HepG2 (cell line): ENCODE measurements around the gene RMI1. TPM values are rescaled to one million over a fixed set of nuclear protein-coding genes. Genes with fewer than 3 reads are reported as not detected.

ENCODE experiments used
- NR0B2 ChIP-seq: sonication (generic); formaldehyde crosslinking; IDR thresholded peaks from 2 replicates; pipeline ENCODE4 v1.4.0; 2020; ENCODE audit warnings: mild to moderate bottlenecking, missing genetic modification reagents
- POLR2AphosphoS5 ChIP-seq: IDR thresholded peaks from 2 replicates; pipeline ENCODE4 v1.6.1; 2012; ENCODE audit warnings: low read depth, low read length
- PRPF4 ChIP-seq: fragments of 200-400 bp; formaldehyde crosslinking; IDR thresholded peaks from 2 replicates; pipeline ENCODE4 v1.6.1; 2016; ENCODE audit warnings: low read length, low read depth; ENCODE audit not compliant: poor library complexity, severe bottlenecking
- THAP8 ChIP-seq: sonication (generic); formaldehyde crosslinking; IDR thresholded peaks from 2 replicates; pipeline ENCODE4 v1.5.1; 2020; ENCODE audit warnings: missing genetic modification reagents, mild to moderate bottlenecking, borderline replicate concordance
- THAP9 ChIP-seq: sonication (generic); formaldehyde crosslinking; IDR thresholded peaks from 2 replicates; pipeline ENCODE4; 2020; ENCODE audit warnings: missing genetic modification reagents, mild to moderate bottlenecking, borderline replicate concordance
- ZBTB33 ChIP-seq: sonication (generic); formaldehyde crosslinking; IDR thresholded peaks from 2 replicates; pipeline ENCODE4 v1.4.0; 2020; ENCODE audit warnings: missing genetic modification reagents
- ZNF296 ChIP-seq: sonication (generic); formaldehyde crosslinking; conservative IDR thresholded peaks from 2 replicates; pipeline ENCODE4 v1.5.0; 2020; ENCODE audit warnings: mild to moderate bottlenecking, missing genetic modification reagents
- ZNF383 ChIP-seq: sonication (generic); formaldehyde crosslinking; IDR thresholded peaks from 2 replicates; pipeline ENCODE4 v1.4.0; 2020; ENCODE audit warnings: missing genetic modification reagents, mild to moderate bottlenecking, borderline replicate concordance
- ZNF558 ChIP-seq: sonication (generic); formaldehyde crosslinking; IDR thresholded peaks from 2 replicates; pipeline ENCODE4 v1.9.0; 2022; ENCODE audit warnings: mild to moderate bottlenecking, missing genetic modification reagents, borderline replicate concordance
- ZNF766 ChIP-seq: sonication (generic); formaldehyde crosslinking; IDR thresholded peaks from 2 replicates; pipeline ENCODE4 v1.5.0; 2020; ENCODE audit warnings: missing genetic modification reagents, borderline replicate concordance
- polyA plus RNA-seq, 8 experiments: library from polyadenylated mRNA; depleted of rRNA in 3 of 8; stranded (reverse) in 7 of 8; unstranded in 1 of 8; fragments of >200 nt; fragmentation: Illumina TruSeq in 4 of 8; extraction: Trizol in 4 of 8; gene quantifications; 2 replicates each; pipeline versions ENCODE4 v1.2.1 to v1.2.3, GENCODE V29; 2011 to 2016; ENCODE audit warnings: low read depth in 4 of 8, missing spikeins in 1 of 8, mixed read lengths in 1 of 8; ENCODE audit not compliant: insufficient read depth in 1 of 8
- total RNA-seq, 5 experiments: library from RNA; depleted of rRNA; stranded (reverse); fragments of >200 nt; fragmentation: Illumina TruSeq; extraction: Trizol; gene quantifications; 2 replicates each; pipeline ENCODE4 v1.2.3, GENCODE V29; 2016; ENCODE audit warnings: low read depth in 1 of 5
- TF ChIP-seq, protein P1 (sequence below): sonication (generic); formaldehyde crosslinking; IDR thresholded peaks from 2 replicates; pipeline ENCODE4 v1.4.0; 2020; ENCODE audit warnings: mild to moderate bottlenecking, missing genetic modification reagents
- TF ChIP-seq, protein P2 (sequence below): sonication (generic); formaldehyde crosslinking; IDR thresholded peaks from 2 replicates; pipeline ENCODE4 v1.4.0; 2020; ENCODE audit warnings: missing genetic modification reagents

Gene RMI1
- total and polyA plus RNA-seq, 2 of the 13 experiments (the other 11 are each of a cell fraction or from before 2014, with no cell fraction given) = 0.54 to 3.7 TPM

DNA sequence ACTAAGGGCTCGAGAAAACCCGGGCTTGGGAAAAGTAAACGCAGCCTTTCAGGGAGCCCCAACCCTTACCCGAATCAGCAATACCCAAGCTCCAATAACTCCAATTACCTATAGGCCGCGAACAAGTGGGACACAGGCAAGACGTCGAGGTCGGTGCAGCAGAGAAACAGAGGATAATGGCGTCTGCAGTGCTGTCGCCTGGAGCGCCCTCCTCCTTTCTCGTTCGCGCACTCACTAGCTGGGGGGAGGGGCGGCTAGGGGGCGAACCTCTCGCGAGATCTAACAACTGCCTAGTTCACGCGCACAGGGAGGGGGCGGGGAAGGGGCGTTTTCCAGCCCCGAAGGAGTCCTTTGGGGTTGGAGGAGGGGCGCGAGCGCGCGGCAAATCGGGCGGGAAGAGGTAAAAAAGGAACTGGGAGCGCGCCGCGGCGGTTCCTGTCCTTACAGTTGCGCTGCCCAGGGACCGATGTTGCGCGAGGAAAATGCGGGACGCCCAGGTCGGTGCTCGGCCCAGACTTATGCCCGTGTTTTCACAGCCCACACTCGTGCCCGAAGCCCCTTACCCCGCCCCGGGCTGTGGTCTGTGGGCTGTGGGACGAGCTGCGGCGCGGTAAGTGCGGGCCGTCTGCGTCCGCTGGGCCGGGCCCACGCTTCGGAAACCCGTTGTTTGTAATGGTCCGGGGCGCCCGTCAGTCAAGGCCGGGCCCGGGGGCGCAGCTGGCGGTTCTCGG lies at the start of gene RMI1 (continued):
- TF ChIP-seq, protein P1, sequence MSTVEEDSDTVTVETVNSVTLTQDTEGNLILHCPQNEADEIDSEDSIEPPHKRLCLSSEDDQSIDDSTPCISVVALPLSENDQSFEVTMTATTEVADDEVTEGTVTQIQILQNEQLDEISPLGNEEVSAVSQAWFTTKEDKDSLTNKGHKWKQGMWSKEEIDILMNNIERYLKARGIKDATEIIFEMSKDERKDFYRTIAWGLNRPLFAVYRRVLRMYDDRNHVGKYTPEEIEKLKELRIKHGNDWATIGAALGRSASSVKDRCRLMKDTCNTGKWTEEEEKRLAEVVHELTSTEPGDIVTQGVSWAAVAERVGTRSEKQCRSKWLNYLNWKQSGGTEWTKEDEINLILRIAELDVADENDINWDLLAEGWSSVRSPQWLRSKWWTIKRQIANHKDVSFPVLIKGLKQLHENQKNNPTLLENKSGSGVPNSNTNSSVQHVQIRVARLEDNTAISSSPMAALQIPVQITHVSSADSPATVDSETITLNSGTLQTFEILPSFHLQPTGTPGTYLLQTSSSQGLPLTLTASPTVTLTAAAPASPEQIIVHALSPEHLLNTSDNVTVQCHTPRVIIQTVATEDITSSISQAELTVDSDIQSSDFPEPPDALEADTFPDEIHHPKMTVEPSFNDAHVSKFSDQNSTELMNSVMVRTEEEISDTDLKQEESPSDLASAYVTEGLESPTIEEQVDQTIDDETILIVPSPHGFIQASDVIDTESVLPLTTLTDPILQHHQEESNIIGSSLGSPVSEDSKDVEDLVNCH (CRISPR knock-in tag) = no peak; the same call in 1 of the 2 replicates
- TF ChIP-seq ZNF558 (CRISPR knock-in tag) (peak; percentile 68; the same call in 1 of the 2 replicates), THAP8 (CRISPR knock-in tag) (peak; percentile 75; the same call in 1 of the 2 replicates), ZNF296 (CRISPR knock-in tag) (no peak), THAP9 (CRISPR knock-in tag) (peak; percentile 40; the same call in 1 of the 2 replicates), ZBTB33 (CRISPR knock-in tag) (no peak), ZNF383 (CRISPR knock-in tag) (peak; percentile 87; the same call in 1 of the 2 replicates), PRPF4 (peak; percentile 98), NR0B2 (CRISPR knock-in tag) (peak; percentile 71; the same call in 1 of the 2 replicates), ZNF766 (CRISPR knock-in tag) (no peak), POLR2AphosphoS5 (peak; percentile 92)
- TF ChIP-seq, protein P2, sequence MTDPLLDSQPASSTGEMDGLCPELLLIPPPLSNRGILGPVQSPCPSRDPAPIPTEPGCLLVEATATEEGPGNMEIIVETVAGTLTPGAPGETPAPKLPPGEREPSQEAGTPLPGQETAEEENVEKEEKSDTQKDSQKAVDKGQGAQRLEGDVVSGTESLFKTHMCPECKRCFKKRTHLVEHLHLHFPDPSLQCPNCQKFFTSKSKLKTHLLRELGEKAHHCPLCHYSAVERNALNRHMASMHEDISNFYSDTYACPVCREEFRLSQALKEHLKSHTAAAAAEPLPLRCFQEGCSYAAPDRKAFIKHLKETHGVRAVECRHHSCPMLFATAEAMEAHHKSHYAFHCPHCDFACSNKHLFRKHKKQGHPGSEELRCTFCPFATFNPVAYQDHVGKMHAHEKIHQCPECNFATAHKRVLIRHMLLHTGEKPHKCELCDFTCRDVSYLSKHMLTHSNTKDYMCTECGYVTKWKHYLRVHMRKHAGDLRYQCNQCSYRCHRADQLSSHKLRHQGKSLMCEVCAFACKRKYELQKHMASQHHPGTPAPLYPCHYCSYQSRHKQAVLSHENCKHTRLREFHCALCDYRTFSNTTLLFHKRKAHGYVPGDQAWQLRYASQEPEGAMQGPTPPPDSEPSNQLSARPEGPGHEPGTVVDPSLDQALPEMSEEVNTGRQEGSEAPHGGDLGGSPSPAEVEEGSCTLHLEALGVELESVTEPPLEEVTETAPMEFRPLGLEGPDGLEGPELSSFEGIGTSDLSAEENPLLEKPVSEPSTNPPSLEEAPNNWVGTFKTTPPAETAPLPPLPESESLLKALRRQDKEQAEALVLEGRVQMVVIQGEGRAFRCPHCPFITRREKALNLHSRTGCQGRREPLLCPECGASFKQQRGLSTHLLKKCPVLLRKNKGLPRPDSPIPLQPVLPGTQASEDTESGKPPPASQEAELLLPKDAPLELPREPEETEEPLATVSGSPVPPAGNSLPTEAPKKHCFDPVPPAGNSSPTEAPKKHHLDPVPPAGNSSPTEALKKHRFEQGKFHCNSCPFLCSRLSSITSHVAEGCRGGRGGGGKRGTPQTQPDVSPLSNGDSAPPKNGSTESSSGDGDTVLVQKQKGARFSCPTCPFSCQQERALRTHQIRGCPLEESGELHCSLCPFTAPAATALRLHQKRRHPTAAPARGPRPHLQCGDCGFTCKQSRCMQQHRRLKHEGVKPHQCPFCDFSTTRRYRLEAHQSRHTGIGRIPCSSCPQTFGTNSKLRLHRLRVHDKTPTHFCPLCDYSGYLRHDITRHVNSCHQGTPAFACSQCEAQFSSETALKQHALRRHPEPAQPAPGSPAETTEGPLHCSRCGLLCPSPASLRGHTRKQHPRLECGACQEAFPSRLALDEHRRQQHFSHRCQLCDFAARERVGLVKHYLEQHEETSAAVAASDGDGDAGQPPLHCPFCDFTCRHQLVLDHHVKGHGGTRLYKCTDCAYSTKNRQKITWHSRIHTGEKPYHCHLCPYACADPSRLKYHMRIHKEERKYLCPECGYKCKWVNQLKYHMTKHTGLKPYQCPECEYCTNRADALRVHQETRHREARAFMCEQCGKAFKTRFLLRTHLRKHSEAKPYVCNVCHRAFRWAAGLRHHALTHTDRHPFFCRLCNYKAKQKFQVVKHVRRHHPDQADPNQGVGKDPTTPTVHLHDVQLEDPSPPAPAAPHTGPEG (CRISPR knock-in tag) = 0 out of 2 replicates have a peak, but pooled peaks have one; percentile 18
